Dendritic cell treated with granulocyte-macrophage colony-stimulating factor and Interleukin-4, amounts not matched to agents 40 ng/mL and 50 ng/mL, for 4 days (primary cell): ENCODE data around the gene NAGLU.
"Not testable (repeated sequence)": the region's sequence is repeated elsewhere in the genome, so short reads cannot be mapped to it uniquely, and the experiment has no call there.

ENCODE experiments used
- H3K27ac Mint-ChIP-seq: one replicate; pipeline ENCODE4 v1.8.0; 2022; ENCODE audit warnings: mild to moderate bottlenecking, mixed read lengths
- H3K27me3 Mint-ChIP-seq: one replicate; pipeline ENCODE4 v1.8.0; 2022; ENCODE audit warnings: mild to moderate bottlenecking, mixed read lengths
- H3K36me3 Mint-ChIP-seq: one replicate; pipeline ENCODE4 v1.8.0; 2022; ENCODE audit warnings: low read depth, mixed read lengths
- H3K4me1 Mint-ChIP-seq: one replicate; pipeline ENCODE4 v1.8.0; 2022; ENCODE audit warnings: low read depth, mixed read lengths
- H3K4me3 Mint-ChIP-seq: one replicate; pipeline ENCODE4 v1.8.0; 2022; ENCODE audit warnings: mild to moderate bottlenecking, moderate library complexity, mixed read lengths
- H3K9me3 Mint-ChIP-seq: one replicate; pipeline ENCODE4 v1.8.0; 2022; ENCODE audit warnings: mixed read lengths
- intact Hi-C: fragments of 100-400 bp; cut with micrococcal nuclease; formaldehyde crosslinking; loops from one replicate; pipeline ENCODE4 v1.15.0; 2022

The NAGLU gene

GRCh38 chr17:42529061-42529460 is 7.0 kb upstream of the NAGLU start:
- Mint-ChIP-seq H3K9me3 (no peaks in the 10 kb centered on the region), H3K27ac (no peak overlapping the region), H3K27me3 (peaks cover 6% of the 10 kb centered on the region), H3K4me3 (no peak overlapping the region), H3K4me1 (peaks cover 53% of the 10 kb centered on the region), H3K36me3 (no peaks in the 10 kb centered on the region)
- intact Hi-C loops = no loop called here

GRCh38 chr17:42530952-42531454 is 5.0 kb upstream of the NAGLU start:
- Mint-ChIP-seq H3K4me1 (peaks cover 57% of the 10 kb centered on the region), H3K9me3 (no peaks in the 10 kb centered on the region), H3K4me3 (no peak overlapping the region), H3K27me3 (peaks cover 6% of the 10 kb centered on the region), H3K36me3 (peaks cover 7% of the 10 kb centered on the region), H3K27ac (no peak overlapping the region)
- intact Hi-C loops = no loop called here

- peaks cover 12% of the 10 kb centered on the region for H3K36me3 Mint-ChIP-seq
- peak overlapping the region; percentile 71 for H3K4me3 Mint-ChIP-seq
- H3K9me3 Mint-ChIP-seq = no peaks in the 10 kb centered on the region
- H3K27ac Mint-ChIP-seq = peak overlapping the region; percentile 86
- H3K27me3 Mint-ChIP-seq = peaks cover 6% of the 10 kb centered on the region
- intact Hi-C loops = no loop called here
- peaks cover 53% of the 10 kb centered on the region for H3K4me1 Mint-ChIP-seq
These were observed 4.3 kb upstream of the NAGLU start for GRCh38 chr17:42531455-42532354.

GRCh38 chr17:42535155-42536047 is 640 bp upstream of the NAGLU start:
- Mint-ChIP-seq H3K27me3 (peaks cover 6% of the 10 kb centered on the region), H3K4me1 (peaks cover 53% of the 10 kb centered on the region), H3K9me3 (no peaks in the 10 kb centered on the region), H3K27ac (peak overlapping the region; percentile 93), H3K4me3 (peak overlapping the region; percentile 81), H3K36me3 (peaks cover 49% of the 10 kb centered on the region)
- intact Hi-C loops = no loop called here

- H3K27me3 Mint-ChIP-seq = no peaks in the 10 kb centered on the region
- H3K36me3 Mint-ChIP-seq = peaks cover 61% of the 10 kb centered on the region
- H3K27ac Mint-ChIP-seq = peak overlapping the region; percentile 93
- peak overlapping the region; percentile 93 for H3K4me3 Mint-ChIP-seq
- intact Hi-C loops = no loop called here
- no peaks in the 10 kb centered on the region for H3K9me3 Mint-ChIP-seq
- H3K4me1 Mint-ChIP-seq = peaks cover 50% of the 10 kb centered on the region
These were observed 523 bp downstream of the NAGLU start for GRCh38 chr17:42536372-42537155.

- Mint-ChIP-seq H3K4me3 (peak overlapping the region; percentile 93), H3K27me3 (no peaks in the 10 kb centered on the region), H3K4me1 (peaks cover 50% of the 10 kb centered on the region), H3K9me3 (no peaks in the 10 kb centered on the region), H3K36me3 (peaks cover 68% of the 10 kb centered on the region), H3K27ac (peak overlapping the region; percentile 93)
- intact Hi-C loops = no loop called here
These were observed 1.2 kb downstream of the NAGLU start for GRCh38 chr17:42537156-42537805.

- Mint-ChIP-seq H3K27me3 (no peaks in the 10 kb centered on the region), H3K4me3 (peak overlapping the region; percentile 35), H3K36me3 (peaks cover 75% of the 10 kb centered on the region), H3K27ac (no peak overlapping the region), H3K4me1 (peaks cover 50% of the 10 kb centered on the region), H3K9me3 (no peaks in the 10 kb centered on the region)
- intact Hi-C loops = no loop called here
These were observed 1.9 kb downstream of the NAGLU start for GRCh38 chr17:42537826-42538451.

- intact Hi-C loops = no loop called here
- Mint-ChIP-seq H3K4me1 (peaks cover 46% of the 10 kb centered on the region), H3K36me3 (peaks cover 80% of the 10 kb centered on the region), H3K27ac (no peak overlapping the region), H3K9me3 (no peaks in the 10 kb centered on the region), H3K27me3 (no peaks in the 10 kb centered on the region), H3K4me3 (no peak overlapping the region)
These were observed 2.4 kb downstream of the NAGLU start for GRCh38 chr17:42538482-42538881.

GRCh38 chr17:42540558-42540957 is 4.5 kb downstream of the NAGLU start:
- intact Hi-C loops, H3K9me3 Mint-ChIP-seq, H3K4me3 Mint-ChIP-seq, H3K27ac Mint-ChIP-seq, H3K27me3 Mint-ChIP-seq: not testable (repeated sequence)
- Mint-ChIP-seq H3K36me3 (peaks cover 96% of the 10 kb centered on the region), H3K4me1 (peaks cover 31% of the 10 kb centered on the region)

- Mint-ChIP-seq H3K9me3 (no peaks in the 10 kb centered on the region), H3K4me1 (peaks cover 27% of the 10 kb centered on the region), H3K27me3 (no peaks in the 10 kb centered on the region), H3K4me3 (no peak overlapping the region), H3K36me3 (peaks cover 91% of the 10 kb centered on the region), H3K27ac (no peak overlapping the region)
- intact Hi-C loops = no loop called here
These were observed 5.2 kb downstream of the NAGLU start for GRCh38 chr17:42541041-42541833.

- intact Hi-C loops = no loop called here
- H3K4me3 Mint-ChIP-seq = no peak overlapping the region
- peaks cover 8% of the 10 kb centered on the region for H3K4me1 Mint-ChIP-seq
- H3K27me3 Mint-ChIP-seq = peaks cover 17% of the 10 kb centered on the region
- no peak overlapping the region for H3K27ac Mint-ChIP-seq
- no peaks in the 10 kb centered on the region for H3K9me3 Mint-ChIP-seq
- peaks cover 83% of the 10 kb centered on the region for H3K36me3 Mint-ChIP-seq
These were observed 7.4 kb downstream of the NAGLU start for GRCh38 chr17:42543190-42544079.
